ENCODE measurements around the gene PID1. TPM values are rescaled to one million over a fixed set of nuclear protein-coding genes. Genes with fewer than 3 reads are reported as not detected.

The PID1 gene
- total RNA-seq, 1 experiment from 2014 or later = 0.15 TPM

- no TSS peak for BruUV-seq (replicated peaks)
- Histone ChIP-seq H3K9ac (ENCODE audit: low read length) (no peak overlapping the region), H3K9me2 (ENCODE audit: insufficient read depth) (no peaks in the 10 kb centered on the region), H3K9me3 (ENCODE audit: control insufficient read depth in 1 of 2, insufficient read depth in 1 of 2, low read depth in 1 of 2, low read length in 2 of 2) (no peaks in the 10 kb centered on the region), H2AFZ (ENCODE audit: low read depth, low read length, poor library complexity, severe bottlenecking) (no peak overlapping the region), H3K27ac (ENCODE audit: low read depth, low read length) (no peak overlapping the region), H3K4me2 (ENCODE audit: low read length) (no peak overlapping the region), H3K36me3 (ENCODE audit: control insufficient read depth in 1 of 2, insufficient read depth in 2 of 2, low read length in 2 of 2) (no peaks in the 10 kb centered on the region), H3K27me3 (ENCODE audit: insufficient read depth, low read length) (no peaks in the 10 kb centered on the region), H3K4me3 (replicated peaks in 1 of 2; ENCODE audit: low read depth in 1 of 2, low read length in 2 of 2) (no peak overlapping the region), H4K20me1 (ENCODE audit: insufficient read depth) (no peaks in the 10 kb centered on the region), H3K4me1 (ENCODE audit: control insufficient read depth in 1 of 2, insufficient read depth in 2 of 2, low read length in 2 of 2) (no peaks in the 10 kb centered on the region), H3K79me2 (ENCODE audit: insufficient read depth, low read length) (no peaks in the 10 kb centered on the region)
- TF ChIP-seq ZNF274 (IDR thresholded peaks at IDR 0.05; ENCODE audit: low read depth, low read length) = no peak
- no peak for TF ChIP-seq ZFX (IDR thresholded peaks at IDR 0.05)
- TF ChIP-seq FOSL1 (IDR thresholded peaks at IDR 0.05; ENCODE audit: low read depth) = no peak
- no peak for TF ChIP-seq TCF7L2 (IDR thresholded peaks at IDR 0.05; ENCODE audit: borderline replicate concordance, extremely low read depth, insufficient read depth, insufficient read length)
- no peak for TF ChIP-seq REST (IDR thresholded peaks at IDR 0.05; ENCODE audit: low read depth)
- no peak for TF ChIP-seq ATF3 (IDR thresholded peaks at IDR 0.05)
- TF ChIP-seq RAD21 (IDR thresholded peaks at IDR 0.05; ENCODE audit: low read depth) = no peak
- TF ChIP-seq JUND (IDR thresholded peaks at IDR 0.05) = no peak
- no peak for TF ChIP-seq EGR1 (IDR thresholded peaks at IDR 0.05; ENCODE audit: low read depth)
- no peak for TF ChIP-seq CEBPB (IDR thresholded peaks at IDR 0.05; ENCODE audit: low read depth)
- TF ChIP-seq SP1 (IDR thresholded peaks at IDR 0.05; ENCODE audit: low read depth) = no peak
- TF ChIP-seq ELF1 (IDR thresholded peaks at IDR 0.05; ENCODE audit: borderline replicate concordance, low read depth) = no peak
- TF ChIP-seq CTCF (IDR thresholded peaks at IDR 0.05 in 2 of 3, conservative IDR thresholded peaks at IDR 0.05 in 1 of 3; ENCODE audit: borderline replicate concordance in 1 of 3, insufficient read depth in 1 of 3, low read depth in 2 of 3, low read length in 2 of 3) = no peak
- TF ChIP-seq POLR2A (IDR thresholded peaks at IDR 0.05; ENCODE audit: borderline replicate concordance, extremely low read depth, insufficient read depth, insufficient read length) = no peak
- no peak for TF ChIP-seq CBX3 (IDR thresholded peaks at IDR 0.05; ENCODE audit: low read depth)
- TF ChIP-seq EZH2phosphoT487 (IDR thresholded peaks at IDR 0.05; ENCODE audit: borderline replicate concordance) = no peak
- TF ChIP-seq YY1 (IDR thresholded peaks at IDR 0.05; ENCODE audit: extremely low read depth, insufficient replicate concordance, low read depth, low read length) = no peak
- TF ChIP-seq SRF (IDR thresholded peaks at IDR 0.05; ENCODE audit: low read depth) = no peak
- DNase-seq (ENCODE audit: low read depth, low spot score) = no peak
- POLR2A ChIA-PET = no interaction called here
- ATAC-seq = no peak
- intact Hi-C loops (cut with micrococcal nuclease) = no loop called here
- RAD21 ChIA-PET (ENCODE audit: low non-redundant PET in 1 of 2, low total read pairs in 2 of 2, uncharacterized antibody in 2 of 2, unreplicated experiment in 2 of 2) = no interaction called here
- CTCF ChIA-PET = no interaction called here
Measured at GRCh38 chr2:229267080-229267479, 4.0 kb downstream of the PID1 start.

Measured in HCT116 (cell line).